Activated CD4-positive, alpha-beta T cell treated with anti-CD3 and anti-CD28 coated beads for 36 hours (primary cell): ENCODE measurements around the gene DMRTC2. TPM values are rescaled to one million over a fixed set of nuclear protein-coding genes. Genes with fewer than 3 reads are reported as not detected.

Experiments
- ATAC-seq: fragments of 200-7000 bp; cut with Tn5 transposase; one replicate; pipeline ENCODE4 v1.10.0; 2021; ENCODE audit warnings: mild to moderate bottlenecking, moderate library complexity
- CTCF ChIA-PET: fragments of 350-600 bp; sonication (Branson Sonifier 250); formaldehyde crosslinking; loops from one replicate; lab custom pipeline; 2021; ENCODE audit warnings: antibody characterized with exemption; lab: Charles Lee
- POLR2A ChIA-PET: fragments of 350-600 bp; sonication (Branson Sonifier 250); formaldehyde crosslinking; loops from one replicate; lab custom pipeline; 2021; ENCODE audit warnings: antibody characterized with exemption, inconsistent platforms; lab: Charles Lee
- DNase-seq: peaks from one replicate; pipeline ENCODE4 v3.0.0-alpha.2; 2020
- H3K27ac Mint-ChIP-seq: one replicate; pipeline ENCODE4 v1.8.0; 2021; ENCODE audit warnings: mixed read lengths
- H3K27me3 Mint-ChIP-seq: one replicate; pipeline ENCODE4 v1.8.0; 2021; ENCODE audit warnings: mixed read lengths
- H3K36me3 Mint-ChIP-seq: one replicate; pipeline ENCODE4 v1.8.0; 2021; ENCODE audit warnings: low read depth, mixed read lengths
- H3K4me1 Mint-ChIP-seq: one replicate; pipeline ENCODE4 v1.8.0; 2021; ENCODE audit warnings: mixed read lengths
- H3K4me3 Mint-ChIP-seq: one replicate; pipeline ENCODE4 v1.8.0; 2021; ENCODE audit warnings: mild to moderate bottlenecking, moderate library complexity, mixed read lengths
- H3K9me3 Mint-ChIP-seq: one replicate; pipeline ENCODE4 v1.8.0; 2021; ENCODE audit warnings: low read depth, mixed read lengths
- intact Hi-C, 2 experiments: fragments of 100-400 bp; cut with DNase I in 1 of 2; cut with micrococcal nuclease in 1 of 2; formaldehyde crosslinking; loops; one replicate each; pipeline versions ENCODE4 v1.14.2 to v1.15.1; 2022 to 2024; cut with DNase I, micrococcal nuclease
- total RNA-seq, 2 experiments: library from RNA; stranded (reverse); gene quantifications; one replicate each; pipeline ENCODE4 v1.2.3, GENCODE V29; 2021

DMRTC2 gene
- total RNA-seq, 2 experiments from 2014 or later = not detected

- no peak for ATAC-seq
- Mint-ChIP-seq H3K36me3 (peaks cover 52% of the 10 kb centered on the region), H3K27me3 (no peaks in the 10 kb centered on the region), H3K27ac (peak overlapping the region; percentile 49), H3K4me1 (peaks cover 64% of the 10 kb centered on the region), H3K4me3 (no peak overlapping the region), H3K9me3 (no peaks in the 10 kb centered on the region)
- CTCF ChIA-PET = interaction anchor here (0.9 to 8.2 kb wide), 7 partner anchors 9 to 68 kb away, joined by 3 to 62 read pairs (median 4); no protein-coding TSS in a partner anchor
- no peak for DNase-seq
- POLR2A ChIA-PET = no interaction called here
- intact Hi-C loops = loop anchor here (1.0 to 10.0 kb wide), 4 partner anchors 38 to 326 kb away; partner anchors contain the start of genes DEDD2 (in 1 of the 2), ERFL (in 1 of the 2), RABAC1 (in 1 of the 2) and ZNF574 (in 1 of the 2)
These were observed 44.1 kb downstream of the DMRTC2 start for GRCh38 chr19:41888926-41889325.

GRCh38 chr19:41889896-41890295 lies 45.1 kb downstream of the DMRTC2 start:
- DNase-seq = no peak
- Mint-ChIP-seq H3K27me3 (no peaks in the 10 kb centered on the region), H3K36me3 (peaks cover 47% of the 10 kb centered on the region), H3K9me3 (no peaks in the 10 kb centered on the region), H3K27ac (no peak overlapping the region), H3K4me3 (no peak overlapping the region), H3K4me1 (peaks cover 66% of the 10 kb centered on the region)
- POLR2A ChIA-PET = no interaction called here
- no peak for ATAC-seq
- intact Hi-C loops = loop anchor here (5.0 to 10.0 kb wide), 3 partner anchors 37 to 325 kb away; partner anchors contain the start of genes DEDD2 (in 1 of the 2), ERFL (in 1 of the 2) and ZNF574 (in 1 of the 2)
- CTCF ChIA-PET = interaction anchor here (0.7 to 2.7 kb wide), 6 partner anchors 9 to 55 kb away, joined by 3 to 7 read pairs (median 3); no protein-coding TSS in a partner anchor

- ChIA-PET POLR2A (interaction anchor here (0.6 kb wide), 1 partner anchor 29 kb away, joined by 3 read pairs; no protein-coding TSS in a partner anchor), CTCF (interaction anchor here (1.0 to 1.6 kb wide), 4 partner anchors 17 to 67 kb away, joined by 3 to 5 read pairs (median 4); no protein-coding TSS in a partner anchor)
- intact Hi-C loops = no loop called here
- H3K9me3 Mint-ChIP-seq = no peaks in the 10 kb centered on the region
- no peak for DNase-seq
- H3K36me3 Mint-ChIP-seq = peaks cover 48% of the 10 kb centered on the region
- no peak for ATAC-seq
- no peaks in the 10 kb centered on the region for H3K27me3 Mint-ChIP-seq
- H3K27ac Mint-ChIP-seq = no peak overlapping the region
- H3K4me3 Mint-ChIP-seq = no peak overlapping the region
- H3K4me1 Mint-ChIP-seq = peaks cover 67% of the 10 kb centered on the region
These were observed 46.1 kb downstream of the DMRTC2 start for GRCh38 chr19:41890936-41891335.

GRCh38 chr19:41892173-41892902 lies 47.5 kb downstream of the DMRTC2 start:
- ChIA-PET POLR2A (no interaction called here), CTCF (interaction anchor here (0.6 to 1.6 kb wide), 2 partner anchors 27 to 120 kb away, joined by 3 to 4 read pairs; no protein-coding TSS in a partner anchor)
- Mint-ChIP-seq H3K36me3 (peaks cover 50% of the 10 kb centered on the region), H3K9me3 (no peaks in the 10 kb centered on the region), H3K27me3 (no peaks in the 10 kb centered on the region), H3K4me1 (peaks cover 58% of the 10 kb centered on the region), H3K4me3 (no peak overlapping the region), H3K27ac (peak overlapping the region; percentile 73)
- intact Hi-C loops = no loop called here
- no peak for DNase-seq
- no peak for ATAC-seq

DNA sequence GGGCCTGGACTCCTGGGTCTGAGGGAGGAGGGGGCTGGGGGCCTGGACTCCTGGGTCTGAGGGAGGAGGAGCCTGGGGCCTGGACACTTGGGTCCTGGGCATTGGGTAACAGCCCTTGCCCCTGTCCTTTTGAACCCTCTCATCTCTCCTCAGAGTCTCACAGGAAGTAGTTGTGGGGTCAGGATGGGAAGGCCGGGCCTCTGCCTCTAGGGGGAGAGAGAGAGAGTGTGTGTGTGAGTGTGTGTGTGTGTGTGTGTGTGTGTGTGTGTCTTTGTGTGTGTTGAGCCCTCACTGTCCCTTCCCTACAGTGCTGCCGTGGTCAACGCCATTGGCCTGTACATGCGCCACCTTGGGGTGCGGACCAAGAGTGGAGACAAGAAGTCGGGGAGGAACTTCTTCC lies 49.1 kb downstream of the DMRTC2 start:
- CTCF ChIA-PET = no interaction called here
- Mint-ChIP-seq H3K9me3 (no peaks in the 10 kb centered on the region), H3K4me1 (peaks cover 51% of the 10 kb centered on the region), H3K4me3 (no peak overlapping the region), H3K36me3 (peaks cover 53% of the 10 kb centered on the region), H3K27me3 (no peaks in the 10 kb centered on the region), H3K27ac (no peak overlapping the region)
- ATAC-seq (peak; percentile 64), DNase-seq (peak; percentile 48)
- intact Hi-C loops = no loop called here
- POLR2A ChIA-PET = no interaction called here

DNA sequence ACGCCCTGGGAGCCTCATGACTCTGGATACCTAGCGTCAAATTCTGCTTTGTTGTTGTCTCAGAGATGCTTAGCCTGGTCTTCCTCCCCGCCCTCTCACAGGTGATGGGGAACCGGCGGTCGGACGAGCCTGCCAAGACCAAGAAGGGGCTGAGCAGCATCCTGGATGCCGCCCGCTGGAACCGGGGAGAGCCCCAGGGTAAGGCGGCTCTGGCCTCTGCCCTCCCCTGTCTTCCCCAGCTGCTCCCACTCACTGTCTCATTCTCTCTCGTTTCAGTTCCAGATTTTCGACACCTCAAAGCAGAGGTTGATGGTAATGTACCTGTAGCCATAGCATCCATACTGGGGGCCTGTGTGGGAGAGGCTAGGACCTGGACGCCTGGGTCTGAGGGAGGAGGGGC lies 49.5 kb downstream of the DMRTC2 start:
- ATAC-seq (no peak), DNase-seq (no peak)
- H3K27me3 Mint-ChIP-seq = no peaks in the 10 kb centered on the region
- H3K4me3 Mint-ChIP-seq = no peak overlapping the region
- intact Hi-C loops = no loop called here
- peaks cover 51% of the 10 kb centered on the region for H3K4me1 Mint-ChIP-seq
- H3K36me3 Mint-ChIP-seq = peaks cover 52% of the 10 kb centered on the region
- H3K9me3 Mint-ChIP-seq = no peaks in the 10 kb centered on the region
- ChIA-PET CTCF (no interaction called here), POLR2A (no interaction called here)
- no peak overlapping the region for H3K27ac Mint-ChIP-seq

GRCh38 chr19:41895745-41896580 lies 51.1 kb downstream of the DMRTC2 start:
- Mint-ChIP-seq H3K4me1 (peaks cover 43% of the 10 kb centered on the region), H3K27me3 (no peaks in the 10 kb centered on the region), H3K4me3 (no peak overlapping the region), H3K27ac (peak overlapping the region; percentile 81), H3K36me3 (peaks cover 53% of the 10 kb centered on the region), H3K9me3 (no peaks in the 10 kb centered on the region)
- ATAC-seq (peak; percentile 57), DNase-seq (peak; percentile 42)
- intact Hi-C loops = no loop called here
- POLR2A ChIA-PET = no interaction called here
- CTCF ChIA-PET = interaction anchor here (0.6 to 1.7 kb wide), 4 partner anchors 20 to 1581 kb away, joined by 3 to 5 read pairs (median 3); no protein-coding TSS in a partner anchor

- no peaks in the 10 kb centered on the region for H3K27me3 Mint-ChIP-seq
- H3K36me3 Mint-ChIP-seq = peaks cover 53% of the 10 kb centered on the region
- H3K4me1 Mint-ChIP-seq = peaks cover 40% of the 10 kb centered on the region
- CTCF ChIA-PET = interaction anchor here (1.5 to 1.7 kb wide), 2 partner anchors 21 to 49 kb away, joined by 3 to 5 read pairs; no protein-coding TSS in a partner anchor
- H3K9me3 Mint-ChIP-seq = no peaks in the 10 kb centered on the region
- no peak for ATAC-seq
- intact Hi-C loops = no loop called here
- no peak overlapping the region for H3K4me3 Mint-ChIP-seq
- no peak for DNase-seq
- H3K27ac Mint-ChIP-seq = peak overlapping the region; percentile 81
- POLR2A ChIA-PET = no interaction called here
These were observed 51.7 kb downstream of the DMRTC2 start for GRCh38 chr19:41896581-41896942.

DNA sequence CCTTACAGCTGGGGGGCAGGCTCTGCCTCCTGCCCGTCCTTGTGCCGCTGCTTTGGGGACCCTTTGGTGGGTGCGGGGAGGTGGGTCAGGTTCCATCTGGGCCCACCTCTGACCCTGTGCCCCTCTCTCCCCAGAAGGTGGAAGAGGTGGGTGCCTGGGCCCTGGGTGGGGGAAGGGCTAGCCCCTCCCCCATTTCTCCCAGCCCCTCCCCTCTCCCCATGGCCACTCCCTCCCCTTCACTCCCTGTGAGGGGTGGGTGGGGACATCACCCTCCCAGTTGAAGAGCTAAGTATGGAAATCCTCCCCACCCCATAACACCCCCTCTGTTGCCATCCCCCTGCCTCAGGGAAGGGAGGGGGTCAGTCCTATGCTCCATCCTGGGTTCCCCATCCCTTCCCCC lies 52.3 kb downstream of the DMRTC2 start:
- no peak overlapping the region for H3K4me3 Mint-ChIP-seq
- intact Hi-C loops = no loop called here
- no peak overlapping the region for H3K27ac Mint-ChIP-seq
- peaks cover 36% of the 10 kb centered on the region for H3K4me1 Mint-ChIP-seq
- POLR2A ChIA-PET = no interaction called here
- H3K27me3 Mint-ChIP-seq = no peaks in the 10 kb centered on the region
- H3K9me3 Mint-ChIP-seq = no peaks in the 10 kb centered on the region
- H3K36me3 Mint-ChIP-seq = peaks cover 55% of the 10 kb centered on the region
- ATAC-seq (no peak), DNase-seq (no peak)
- CTCF ChIA-PET = no interaction called here

DNA sequence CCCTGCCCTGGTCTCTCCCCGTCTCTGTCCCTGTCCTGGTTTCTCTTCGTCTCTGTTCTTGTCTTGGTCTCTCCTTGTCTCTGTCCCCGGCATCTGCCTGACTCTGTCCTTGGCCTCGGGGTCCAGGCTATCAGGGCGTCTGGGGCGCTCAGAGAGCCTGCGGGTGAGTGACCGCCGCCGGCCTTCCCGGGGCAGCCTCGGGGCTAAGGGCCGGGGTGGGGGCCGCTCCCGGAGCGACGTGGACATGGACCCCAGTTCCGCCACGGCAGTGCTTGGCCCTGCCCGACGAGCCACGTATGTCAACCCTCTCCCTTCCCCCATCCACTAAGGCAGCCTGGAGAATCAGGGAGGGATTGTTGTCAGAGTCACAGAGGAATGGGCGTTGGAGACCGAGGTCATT lies 53.0 kb downstream of the DMRTC2 start:
- ChIA-PET CTCF (interaction anchor here (1.2 to 1.5 kb wide), 2 partner anchors 8 to 11 kb away, joined by 3 read pairs; no protein-coding TSS in a partner anchor), POLR2A (no interaction called here)
- H3K4me1 Mint-ChIP-seq = peaks cover 32% of the 10 kb centered on the region
- H3K27ac Mint-ChIP-seq = peak overlapping the region; percentile 43
- H3K4me3 Mint-ChIP-seq = no peak overlapping the region
- peaks cover 61% of the 10 kb centered on the region for H3K36me3 Mint-ChIP-seq
- H3K9me3 Mint-ChIP-seq = no peaks in the 10 kb centered on the region
- no peak for ATAC-seq
- intact Hi-C loops = no loop called here
- DNase-seq = no peak
- H3K27me3 Mint-ChIP-seq = no peaks in the 10 kb centered on the region

GRCh38 chr19:41898235-41898634 lies 53.4 kb downstream of the DMRTC2 start:
- POLR2A ChIA-PET = no interaction called here
- no peaks in the 10 kb centered on the region for H3K9me3 Mint-ChIP-seq
- intact Hi-C loops = no loop called here
- CTCF ChIA-PET = interaction anchor here (1.2 to 1.5 kb wide), 2 partner anchors 9 to 12 kb away, joined by 3 read pairs; no protein-coding TSS in a partner anchor
- H3K4me1 Mint-ChIP-seq = peaks cover 30% of the 10 kb centered on the region
- no peak for ATAC-seq
- peaks cover 63% of the 10 kb centered on the region for H3K36me3 Mint-ChIP-seq
- no peak for DNase-seq
- H3K27ac Mint-ChIP-seq = no peak overlapping the region
- H3K4me3 Mint-ChIP-seq = no peak overlapping the region
- H3K27me3 Mint-ChIP-seq = no peaks in the 10 kb centered on the region
